Progenitor cell of endocrine pancreas (in vitro differentiated cells): ENCODE measurements around the gene SLC16A4. TPM values are rescaled to one million over a fixed set of nuclear protein-coding genes. Genes with fewer than 3 reads are reported as not detected.

ENCODE experiments used
- DNase-seq: peaks from one replicate; pipeline ENCODE4 v3.0.0; 2021; ENCODE audit warnings: low spot score; ENCODE audit not compliant: unreplicated experiment
- H3K27ac Mint-ChIP-seq: 2 replicates; pipeline ENCODE4 v1.8.0; 2021; ENCODE audit warnings: mild to moderate bottlenecking, moderate library complexity, mixed read lengths
- H3K27me3 Mint-ChIP-seq: 2 replicates; pipeline ENCODE4 v1.8.0; 2021; ENCODE audit warnings: mixed read lengths
- H3K36me3 Mint-ChIP-seq: 2 replicates; pipeline ENCODE4 v1.8.0; 2022; ENCODE audit warnings: mixed read lengths; ENCODE audit not compliant: insufficient read depth
- H3K4me1 Mint-ChIP-seq: 2 replicates; pipeline ENCODE4 v1.8.0; 2021; ENCODE audit warnings: low read depth, mixed read lengths
- H3K4me3 Mint-ChIP-seq: 2 replicates; pipeline ENCODE4 v1.8.0; 2021; ENCODE audit warnings: low read depth, mild to moderate bottlenecking, moderate library complexity, mixed read lengths
- H3K9me3 Mint-ChIP-seq: 2 replicates; pipeline ENCODE4 v1.8.0; 2021; ENCODE audit warnings: low read depth, mixed read lengths
- total RNA-seq: library from RNA; stranded (reverse); gene quantifications from 2 replicates; pipeline ENCODE4 v1.2.1, GENCODE V29; 2021
- TF ChIP-seq, protein P1 (sequence below): fragments of 200-600 bp; sonication (generic); IDR thresholded peaks from one replicate; pipeline ENCODE4 v1.5.0; 2021; ENCODE audit warnings: antibody characterized with exemption, mild to moderate bottlenecking; ENCODE audit not compliant: unreplicated experiment

The SLC16A4 gene
- total RNA-seq, 1 donor from 2014 or later, result 0.46 TPM

DNA sequence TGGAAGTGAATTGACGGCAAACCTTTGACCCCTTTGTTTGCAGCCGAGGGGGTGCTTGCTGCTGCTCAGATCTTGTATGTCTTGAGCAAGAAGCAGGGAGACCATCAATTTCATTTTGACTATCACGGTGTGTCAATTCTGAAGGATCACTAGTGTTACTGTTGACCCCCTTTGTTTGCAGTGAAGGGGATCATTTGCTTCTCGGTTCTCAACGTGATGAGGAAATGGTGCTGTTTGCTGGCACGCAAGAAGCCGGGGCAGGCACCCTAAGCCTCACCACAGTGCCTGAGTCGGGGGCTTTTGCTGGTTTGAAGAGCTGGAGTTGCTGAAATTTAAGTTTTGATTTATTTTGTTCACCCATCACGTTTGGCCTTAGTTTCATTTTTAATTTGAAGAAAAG, 44.1 kb downstream of the SLC16A4 start:
- Mint-ChIP-seq H3K4me1 (peaks cover 62% of the 10 kb centered on the region), H3K27me3 (no peaks in the 10 kb centered on the region), H3K36me3 (peaks cover 22% of the 10 kb centered on the region), H3K27ac (peak overlapping the region; percentile 83), H3K9me3 (no peaks in the 10 kb centered on the region), H3K4me3 (no peak overlapping the region)
- no peak for DNase-seq
- TF ChIP-seq, protein P1, sequence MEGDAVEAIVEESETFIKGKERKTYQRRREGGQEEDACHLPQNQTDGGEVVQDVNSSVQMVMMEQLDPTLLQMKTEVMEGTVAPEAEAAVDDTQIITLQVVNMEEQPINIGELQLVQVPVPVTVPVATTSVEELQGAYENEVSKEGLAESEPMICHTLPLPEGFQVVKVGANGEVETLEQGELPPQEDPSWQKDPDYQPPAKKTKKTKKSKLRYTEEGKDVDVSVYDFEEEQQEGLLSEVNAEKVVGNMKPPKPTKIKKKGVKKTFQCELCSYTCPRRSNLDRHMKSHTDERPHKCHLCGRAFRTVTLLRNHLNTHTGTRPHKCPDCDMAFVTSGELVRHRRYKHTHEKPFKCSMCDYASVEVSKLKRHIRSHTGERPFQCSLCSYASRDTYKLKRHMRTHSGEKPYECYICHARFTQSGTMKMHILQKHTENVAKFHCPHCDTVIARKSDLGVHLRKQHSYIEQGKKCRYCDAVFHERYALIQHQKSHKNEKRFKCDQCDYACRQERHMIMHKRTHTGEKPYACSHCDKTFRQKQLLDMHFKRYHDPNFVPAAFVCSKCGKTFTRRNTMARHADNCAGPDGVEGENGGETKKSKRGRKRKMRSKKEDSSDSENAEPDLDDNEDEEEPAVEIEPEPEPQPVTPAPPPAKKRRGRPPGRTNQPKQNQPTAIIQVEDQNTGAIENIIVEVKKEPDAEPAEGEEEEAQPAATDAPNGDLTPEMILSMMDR, result no peak

DNA sequence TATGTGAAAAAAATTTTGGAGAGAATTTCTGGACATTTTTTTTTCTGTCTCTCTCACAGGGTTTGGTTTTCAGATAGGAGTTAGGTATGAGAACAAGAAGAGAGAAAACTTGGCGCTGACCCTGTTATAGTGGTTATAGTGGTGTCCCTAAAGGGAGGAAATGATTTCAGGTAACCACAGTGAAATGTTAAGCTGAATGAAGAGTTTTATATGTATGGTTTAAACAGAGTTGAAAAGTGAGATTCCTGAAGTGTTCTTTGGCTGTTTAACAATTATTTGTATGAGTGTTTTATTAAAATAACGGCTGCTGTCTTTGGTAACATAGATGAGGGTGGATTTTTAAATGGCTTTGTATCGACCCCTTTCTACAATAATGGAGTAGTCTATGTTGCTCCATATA, 45.3 kb downstream of the SLC16A4 start:
- Mint-ChIP-seq H3K36me3 (peaks cover 28% of the 10 kb centered on the region), H3K27ac (no peak overlapping the region), H3K27me3 (no peaks in the 10 kb centered on the region), H3K4me1 (peaks cover 63% of the 10 kb centered on the region), H3K9me3 (no peaks in the 10 kb centered on the region), H3K4me3 (no peak overlapping the region)
- TF ChIP-seq, protein P1, result no peak
- DNase-seq, result no peak

DNA sequence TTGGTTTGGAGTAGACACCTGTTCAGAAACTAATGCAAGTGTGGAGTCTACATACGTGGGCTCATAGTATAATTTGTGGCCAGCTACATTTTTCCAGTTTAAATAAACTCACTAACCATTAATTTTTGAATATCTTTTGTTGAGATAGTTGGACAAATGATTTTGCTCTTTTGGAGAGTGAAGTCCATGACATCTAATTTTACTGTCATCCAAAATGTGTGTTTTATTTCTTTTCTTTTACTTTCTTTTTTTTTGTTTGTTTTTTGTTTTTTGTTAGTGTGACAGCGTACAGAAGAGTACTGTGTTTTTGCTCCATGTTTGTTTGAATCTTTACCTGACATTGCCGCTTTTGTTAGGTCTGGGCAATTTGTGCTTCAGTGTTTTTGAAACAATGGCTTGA, 46.7 kb downstream of the SLC16A4 start:
- no peaks in the 10 kb centered on the region for H3K27me3 Mint-ChIP-seq
- H3K36me3 Mint-ChIP-seq, result peaks cover 29% of the 10 kb centered on the region
- no peak overlapping the region for H3K27ac Mint-ChIP-seq
- H3K9me3 Mint-ChIP-seq, result no peaks in the 10 kb centered on the region
- no peak overlapping the region for H3K4me3 Mint-ChIP-seq
- DNase-seq, result no peak
- peaks cover 65% of the 10 kb centered on the region for H3K4me1 Mint-ChIP-seq
- TF ChIP-seq, protein P1, result no peak

DNA sequence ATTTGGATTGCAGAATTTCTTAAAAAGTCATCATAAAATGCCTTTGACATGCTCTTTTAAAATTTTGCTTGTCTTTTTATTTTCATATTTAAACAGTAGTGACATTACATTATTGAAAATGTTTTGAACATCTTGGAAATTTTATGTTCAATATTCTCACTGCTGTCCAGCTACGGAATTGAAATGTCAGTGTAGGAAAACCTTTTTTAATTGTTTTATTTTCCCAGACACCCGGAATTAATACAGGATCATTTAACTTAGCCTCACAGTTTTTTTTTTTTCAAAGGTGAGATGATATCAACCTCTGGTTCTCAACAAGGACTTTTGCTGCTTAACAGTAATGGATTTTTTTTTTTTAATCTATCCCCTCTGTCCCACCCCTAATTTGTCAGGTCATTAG, 47.6 kb downstream of the SLC16A4 start:
- peaks cover 61% of the 10 kb centered on the region for H3K4me1 Mint-ChIP-seq
- DNase-seq, result no peak
- H3K27ac Mint-ChIP-seq, result no peak overlapping the region
- peak overlapping the region; percentile 29 for H3K4me3 Mint-ChIP-seq
- H3K27me3 Mint-ChIP-seq, result no peaks in the 10 kb centered on the region
- TF ChIP-seq, protein P1, result no peak
- peaks cover 27% of the 10 kb centered on the region for H3K36me3 Mint-ChIP-seq
- no peaks in the 10 kb centered on the region for H3K9me3 Mint-ChIP-seq

DNA sequence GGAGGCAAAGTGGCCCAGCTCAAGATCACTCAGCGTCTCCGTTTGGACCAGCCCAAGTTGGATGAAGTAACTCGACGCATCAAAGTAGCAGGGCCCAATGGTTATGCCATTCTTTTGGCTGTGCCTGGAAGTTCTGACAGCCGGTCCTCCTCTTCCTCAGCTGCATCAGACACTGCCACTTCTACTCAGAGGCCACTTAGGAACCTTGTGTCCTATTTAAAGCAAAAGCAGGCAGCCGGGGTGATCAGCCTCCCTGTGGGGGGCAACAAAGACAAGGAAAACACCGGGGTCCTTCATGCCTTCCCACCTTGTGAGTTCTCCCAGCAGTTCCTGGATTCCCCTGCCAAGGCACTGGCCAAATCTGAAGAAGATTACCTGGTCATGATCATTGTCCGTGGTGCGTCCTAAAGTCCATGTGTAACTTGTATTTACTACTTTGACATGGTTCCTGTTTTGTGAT, 48.9 kb downstream of the SLC16A4 start:
- Mint-ChIP-seq H3K36me3 (peaks cover 24% of the 10 kb centered on the region), H3K9me3 (no peaks in the 10 kb centered on the region), H3K27ac (no peak overlapping the region), H3K4me3 (peak overlapping the region; percentile 37), H3K4me1 (peaks cover 56% of the 10 kb centered on the region), H3K27me3 (no peaks in the 10 kb centered on the region)
- DNase-seq, result no peak
- TF ChIP-seq, protein P1, result no peak
